HG03064 (cell line): ENCODE data around the gene TRMO.

ENCODE experiments used
- ATAC-seq: cut with Tn5 transposase; IDR thresholded peaks from one replicate; pipeline ENCODE4 v1.9.1; 2021; ENCODE audit warnings: low read depth; ENCODE audit not compliant: unreplicated experiment

Gene TRMO

GRCh38 chr9:97906236-97906831, 16.0 kb downstream of the TRMO start:
- ATAC-seq = no peak

GRCh38 chr9:97905228-97905627, 17.1 kb downstream of the TRMO start:
- no peak for ATAC-seq

GRCh38 chr9:97904725-97905124, 17.6 kb downstream of the TRMO start:
- ATAC-seq = no peak

- ATAC-seq = no peak
Measured at GRCh38 chr9:97903177-97903576, 19.1 kb downstream of the TRMO start.

GRCh38 chr9:97900738-97901565, 21.3 kb downstream of the TRMO start:
- ATAC-seq = no peak

GRCh38 chr9:97900103-97900737, 22.1 kb downstream of the TRMO start:
- ATAC-seq = no peak

GRCh38 chr9:97895695-97896332, 26.5 kb downstream of the TRMO start:
- no peak for ATAC-seq

GRCh38 chr9:97895211-97895610, 27.1 kb downstream of the TRMO start:
- no peak for ATAC-seq

GRCh38 chr9:97892421-97892820, 29.9 kb downstream of the TRMO start:
- no peak for ATAC-seq

GRCh38 chr9:97891736-97892135, 30.6 kb downstream of the TRMO start:
- no peak for ATAC-seq

GRCh38 chr9:97889941-97890887, 32.1 kb downstream of the TRMO start:
- no peak for ATAC-seq

- ATAC-seq = no peak
Measured at GRCh38 chr9:97880336-97880735, 42.0 kb downstream of the TRMO start.

- no peak for ATAC-seq
Measured at GRCh38 chr9:97876061-97876460, 46.2 kb downstream of the TRMO start.

- ATAC-seq = no peak
Measured at GRCh38 chr9:97875111-97875510, 47.2 kb downstream of the TRMO start.

- ATAC-seq = no peak
Measured at GRCh38 chr9:97874624-97875023, 47.7 kb downstream of the TRMO start.

- ATAC-seq = no peak
Measured at GRCh38 chr9:97873882-97874281, 48.4 kb downstream of the TRMO start.

GRCh38 chr9:97873425-97873824, 48.9 kb downstream of the TRMO start:
- no peak for ATAC-seq

- ATAC-seq = no peak
Measured at GRCh38 chr9:97868859-97869258, 53.4 kb downstream of the TRMO start.

- ATAC-seq = no peak
Measured at GRCh38 chr9:97866848-97867247, 55.5 kb downstream of the TRMO start.

GRCh38 chr9:97866300-97866699, 56.0 kb downstream of the TRMO start:
- ATAC-seq = no peak
